Activated T-cell treated with anti-CD3 and anti-CD28 coated beads, Interleukin-2, amount 50 U/mL, for 72 hours (primary cell): ENCODE results near the gene RANBP3L. TPM values are rescaled to one million over a fixed set of nuclear protein-coding genes. Genes with fewer than 3 reads are reported as not detected.

Source experiments
- ATAC-seq, 2 donors: fragments of 150-1000 bp; cut with Tn5 transposase; replicated peaks in 1 of 2; 2 replicates each; pipeline ENCODE4 v1.10.0; 2021; ENCODE audit warnings: moderate library complexity in 2 of 2, mild to moderate bottlenecking in 1 of 2
- DNase-seq, 2 donors: peaks; one replicate each; pipeline ENCODE4 v3.0.0; 2021 to 2022; ENCODE audit warnings: mixed read lengths in 1 of 2
- H3K27ac Mint-ChIP-seq: one replicate; pipeline ENCODE4 v1.8.0; 2022; ENCODE audit warnings: mild to moderate bottlenecking, moderate library complexity, mixed read lengths
- H3K27me3 Mint-ChIP-seq: one replicate; pipeline ENCODE4 v1.8.0; 2022; ENCODE audit warnings: low read depth, mixed read lengths
- H3K36me3 Mint-ChIP-seq, 2 donors: one replicate each; pipeline ENCODE4 v1.8.0; 2022; ENCODE audit warnings: mixed read lengths in 2 of 2, mild to moderate bottlenecking in 1 of 2; ENCODE audit not compliant: insufficient read depth in 2 of 2
- H3K4me1 Mint-ChIP-seq: one replicate; pipeline ENCODE4 v1.8.0; 2022; ENCODE audit warnings: low read depth, mixed read lengths
- H3K4me3 Mint-ChIP-seq, 2 donors: one replicate each; pipeline ENCODE4 v1.8.0; 2022; ENCODE audit warnings: mild to moderate bottlenecking in 2 of 2, mixed read lengths in 2 of 2, moderate library complexity in 2 of 2
- H3K9me3 Mint-ChIP-seq, 2 donors: one replicate each; pipeline ENCODE4 v1.8.0; 2022; ENCODE audit warnings: mixed read lengths in 2 of 2
- total RNA-seq, 2 donors: library from RNA; stranded (reverse); gene quantifications; one replicate each; pipeline ENCODE4 v1.2.3, GENCODE V29; 2022

The RANBP3L gene
- total RNA-seq, 2 donors from 2014 or later: 0.35 TPM; not detected in 1

DNA sequence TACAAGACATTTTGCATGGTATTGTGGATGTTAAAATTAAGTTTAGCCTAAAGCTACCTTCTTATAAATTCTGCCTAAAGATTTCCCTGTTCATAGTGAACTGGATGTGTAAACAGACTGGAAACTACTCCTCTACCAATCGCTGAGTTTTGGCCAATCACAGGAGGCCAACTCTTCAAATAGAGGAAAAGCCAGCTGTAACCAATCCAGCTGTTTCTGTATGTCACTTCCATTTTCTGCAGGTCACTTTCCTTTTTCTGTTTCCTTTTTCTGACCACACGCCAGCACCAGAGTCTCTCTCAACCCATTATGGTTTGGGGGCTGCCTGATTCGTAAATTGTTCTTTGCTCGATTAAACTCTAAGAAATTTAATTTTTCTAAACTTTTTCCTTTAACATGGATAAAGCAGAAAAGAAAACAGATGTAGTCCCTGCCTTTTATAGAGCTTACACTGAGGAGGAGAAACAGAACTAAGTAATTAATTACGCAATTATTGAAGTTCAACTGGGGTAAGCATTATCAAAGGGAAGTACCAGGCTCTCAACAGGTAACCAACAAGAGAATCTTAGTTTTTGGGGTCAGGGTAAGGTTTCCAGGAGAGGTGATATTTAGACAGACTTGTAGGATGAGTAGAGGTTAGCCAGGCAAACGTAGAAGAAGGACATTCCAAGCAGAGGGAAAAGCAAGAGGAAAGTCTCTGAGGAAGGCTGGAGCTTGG, 27.7 kb downstream of the RANBP3L start:
- no peaks in the 10 kb centered on the region for H3K27me3 Mint-ChIP-seq

DNA sequence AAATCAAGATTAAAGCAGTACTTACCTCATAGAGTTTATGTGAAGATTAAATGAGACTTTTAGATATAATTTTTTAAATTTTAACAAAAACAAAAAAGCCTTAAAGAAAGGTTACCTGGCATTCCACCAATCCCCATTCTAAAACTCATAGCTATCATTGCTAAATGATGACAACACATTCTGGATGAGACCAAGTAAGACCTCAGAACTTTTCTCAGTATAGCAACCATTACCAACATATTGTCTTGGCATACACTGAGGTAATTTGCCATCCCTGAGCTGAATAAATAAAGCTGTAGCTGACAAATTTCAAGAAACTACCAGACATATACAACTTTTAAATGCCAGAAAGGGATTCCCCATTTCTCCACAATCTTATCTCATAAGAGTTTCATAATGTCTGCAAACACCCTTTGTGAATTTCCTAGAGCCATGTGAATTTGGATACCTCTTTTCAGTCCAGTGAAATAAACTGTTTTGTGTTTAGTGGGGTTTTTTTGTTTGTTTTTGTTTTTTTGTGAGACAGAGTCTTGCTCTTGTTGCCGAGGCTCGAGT, 29.5 kb downstream of the RANBP3L start:
- H3K27me3 Mint-ChIP-seq: no peaks in the 10 kb centered on the region
- DNase-seq: no peak
- H3K4me1 Mint-ChIP-seq: no peaks in the 10 kb centered on the region
- no peaks in the 10 kb centered on the region for H3K9me3 Mint-ChIP-seq
- H3K4me3 Mint-ChIP-seq: no peak overlapping the region
- H3K36me3 Mint-ChIP-seq: no peaks in the 10 kb centered on the region
- no peak overlapping the region for H3K27ac Mint-ChIP-seq
- ATAC-seq: no peak

More for the DNA sequence above, 27.7 kb downstream of the RANBP3L start:
- Mint-ChIP-seq H3K36me3 (no peaks in the 10 kb centered on the region), H3K27ac (no peak overlapping the region), H3K4me1 (peaks cover 6% of the 10 kb centered on the region), H3K9me3 (no peaks in the 10 kb centered on the region), H3K4me3 (no peak overlapping the region)
- no peak for ATAC-seq
- DNase-seq: no peak

DNA sequence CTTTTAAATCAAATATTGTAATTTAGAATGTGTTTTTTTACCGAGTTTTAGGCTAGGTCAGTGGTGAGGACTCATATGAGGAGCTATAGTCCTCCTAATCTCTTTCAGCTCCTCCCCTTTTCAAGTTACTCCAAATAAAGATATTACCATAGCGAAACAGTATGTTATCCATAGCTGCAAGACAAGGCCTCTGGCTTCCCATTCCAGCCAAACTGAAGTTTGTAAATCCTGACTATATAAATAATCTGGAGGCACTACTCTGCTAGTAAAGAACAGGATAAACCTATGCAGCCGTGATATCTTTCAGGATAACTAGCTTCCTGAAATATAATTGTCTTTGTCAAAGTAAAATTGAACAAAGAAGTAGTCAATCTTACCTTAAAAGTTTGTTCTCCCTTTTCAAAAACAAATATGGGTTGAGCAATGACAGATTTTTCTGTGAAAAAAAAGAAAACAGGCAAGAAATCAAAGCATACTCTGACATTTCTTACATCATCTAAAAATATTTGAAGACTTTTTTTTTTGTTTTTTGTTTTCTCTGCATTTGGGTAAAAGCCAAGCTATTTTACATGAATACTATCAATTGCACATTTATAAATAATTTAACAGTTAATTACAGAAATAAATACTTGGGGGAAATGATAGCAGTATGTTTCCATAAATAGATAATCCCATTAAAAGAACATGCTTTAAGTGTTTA, 30.7 kb downstream of the RANBP3L start:
- no peak overlapping the region for H3K4me3 Mint-ChIP-seq
- no peak for DNase-seq
- H3K27me3 Mint-ChIP-seq: no peaks in the 10 kb centered on the region
- ATAC-seq: no peak
- no peaks in the 10 kb centered on the region for H3K36me3 Mint-ChIP-seq
- H3K9me3 Mint-ChIP-seq: no peaks in the 10 kb centered on the region
- H3K27ac Mint-ChIP-seq: no peak overlapping the region
- no peaks in the 10 kb centered on the region for H3K4me1 Mint-ChIP-seq

DNA sequence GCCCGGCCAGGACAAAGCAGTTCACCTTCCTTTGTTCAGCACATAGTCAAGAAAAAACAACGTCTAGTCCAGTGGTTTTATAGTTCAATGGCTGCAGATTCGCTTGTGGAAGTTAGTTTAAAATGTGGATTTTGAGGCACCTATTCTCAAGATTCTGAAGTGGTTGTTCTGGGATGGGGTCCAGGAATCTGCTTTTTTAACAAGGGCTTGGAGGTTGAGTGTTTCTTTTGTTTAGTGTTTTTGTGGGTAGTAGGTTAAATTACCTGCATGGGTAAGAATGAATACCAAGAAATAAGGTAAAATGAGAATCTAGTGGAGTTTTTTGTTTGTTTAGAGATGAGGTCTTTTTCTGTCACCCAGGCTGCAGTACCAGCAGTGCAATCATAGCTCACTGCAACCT, 31.5 kb downstream of the RANBP3L start:
- H3K4me1 Mint-ChIP-seq: no peaks in the 10 kb centered on the region
- H3K9me3 Mint-ChIP-seq: no peaks in the 10 kb centered on the region
- no peak for DNase-seq
- no peaks in the 10 kb centered on the region for H3K27me3 Mint-ChIP-seq
- H3K36me3 Mint-ChIP-seq: no peaks in the 10 kb centered on the region
- H3K27ac Mint-ChIP-seq: no peak overlapping the region
- H3K4me3 Mint-ChIP-seq: no peak overlapping the region
- ATAC-seq: no peak

DNA sequence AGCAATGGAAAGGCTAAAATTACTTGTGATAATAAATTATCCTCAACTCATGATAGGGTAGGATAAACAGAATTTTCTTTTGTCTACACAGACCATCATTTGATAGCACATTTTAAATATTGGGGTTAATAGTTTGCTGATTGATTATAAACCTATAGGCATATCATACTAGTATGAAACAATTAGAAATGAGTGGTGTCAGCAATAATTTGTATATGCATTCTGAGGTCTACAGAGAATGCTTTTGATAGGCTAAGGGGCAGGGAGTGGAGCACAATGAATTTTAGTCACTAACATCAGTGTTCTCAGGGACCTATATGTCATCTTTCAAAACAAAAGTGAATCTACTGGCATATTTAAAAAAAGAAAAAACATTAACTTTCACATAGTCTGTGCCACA, 32.2 kb downstream of the RANBP3L start:
- Mint-ChIP-seq H3K4me3 (no peak overlapping the region), H3K27me3 (no peaks in the 10 kb centered on the region), H3K9me3 (no peaks in the 10 kb centered on the region), H3K36me3 (no peaks in the 10 kb centered on the region), H3K4me1 (no peaks in the 10 kb centered on the region), H3K27ac (no peak overlapping the region)
- ATAC-seq (no peak), DNase-seq (no peak)

DNA sequence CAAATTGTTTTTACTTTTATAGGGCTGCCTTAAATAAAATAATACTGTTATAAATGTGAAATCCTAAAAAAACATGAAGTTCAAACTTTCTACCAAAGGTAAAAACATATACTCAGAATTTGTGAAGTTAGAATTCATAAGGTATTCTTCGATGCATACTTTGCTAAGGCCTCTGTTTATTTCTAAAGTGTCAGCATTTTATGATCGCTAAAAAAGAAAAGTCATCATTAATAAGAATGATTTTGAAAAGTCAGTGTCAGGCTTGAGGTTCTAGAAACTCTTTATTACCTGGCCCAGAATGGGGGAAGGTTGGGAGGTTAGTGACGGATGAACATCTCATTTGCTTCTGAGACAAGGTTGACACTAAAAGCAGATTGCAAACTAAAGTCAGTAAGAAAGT, 33.8 kb downstream of the RANBP3L start:
- Mint-ChIP-seq H3K4me3 (no peak overlapping the region), H3K27ac (no peak overlapping the region), H3K9me3 (no peaks in the 10 kb centered on the region), H3K36me3 (no peaks in the 10 kb centered on the region), H3K4me1 (no peaks in the 10 kb centered on the region), H3K27me3 (no peaks in the 10 kb centered on the region)
- no peak for ATAC-seq
- DNase-seq: no peak

DNA sequence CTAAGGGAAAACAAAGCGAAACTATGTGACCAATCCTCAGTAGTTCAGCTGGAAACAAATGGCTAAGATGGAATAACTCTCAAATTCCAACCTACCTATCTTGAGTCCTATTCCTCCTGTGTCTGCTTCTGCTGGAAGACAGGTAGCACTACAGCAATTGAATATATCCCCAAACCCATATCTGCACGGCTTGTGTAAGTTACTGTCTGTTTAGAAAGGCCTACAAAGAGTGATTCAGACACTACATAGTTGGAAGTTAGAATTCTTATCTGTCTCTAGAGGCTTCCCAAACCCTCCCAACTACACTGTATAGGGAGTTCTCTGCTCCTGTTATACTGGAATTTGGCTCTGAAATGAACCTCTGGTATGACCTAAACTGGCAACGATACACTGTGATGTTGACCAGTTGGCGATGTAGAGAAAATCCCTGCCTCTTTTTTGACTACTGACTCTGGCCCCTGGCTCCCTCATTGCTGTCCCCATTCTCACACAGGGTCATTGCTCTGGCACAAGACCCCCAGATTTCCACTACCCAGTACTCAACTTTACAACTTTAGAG, 37.4 kb downstream of the RANBP3L start:
- no peaks in the 10 kb centered on the region for H3K4me1 Mint-ChIP-seq
- no peak overlapping the region for H3K4me3 Mint-ChIP-seq
- no peaks in the 10 kb centered on the region for H3K27me3 Mint-ChIP-seq
- H3K27ac Mint-ChIP-seq: no peak overlapping the region
- no peak for ATAC-seq
- H3K36me3 Mint-ChIP-seq: no peaks in the 10 kb centered on the region
- no peak for DNase-seq
- no peaks in the 10 kb centered on the region for H3K9me3 Mint-ChIP-seq

DNA sequence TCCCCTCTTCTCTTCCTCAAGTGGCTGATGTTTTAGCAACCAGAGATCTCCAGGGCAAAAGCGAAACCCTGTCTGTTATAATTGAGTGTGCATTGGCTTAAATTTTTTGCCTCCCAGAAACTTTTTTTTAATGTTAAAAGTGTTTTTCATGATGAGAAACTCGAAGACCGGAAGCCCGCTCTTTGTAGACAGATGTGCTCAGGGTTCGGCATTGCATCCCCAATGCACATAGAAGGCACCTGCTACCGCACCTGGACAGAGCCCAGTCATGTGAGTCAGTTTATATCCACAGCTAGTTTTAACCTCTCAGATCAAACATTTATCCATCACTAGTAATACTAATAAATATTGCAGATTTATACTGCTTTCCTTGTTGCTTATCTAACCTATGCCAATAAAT, 40.5 kb downstream of the RANBP3L start:
- Mint-ChIP-seq H3K36me3 (no peaks in the 10 kb centered on the region), H3K27me3 (no peaks in the 10 kb centered on the region), H3K9me3 (no peaks in the 10 kb centered on the region), H3K27ac (no peak overlapping the region), H3K4me3 (no peak overlapping the region), H3K4me1 (no peaks in the 10 kb centered on the region)
- no peak for DNase-seq
- ATAC-seq: no peak

DNA sequence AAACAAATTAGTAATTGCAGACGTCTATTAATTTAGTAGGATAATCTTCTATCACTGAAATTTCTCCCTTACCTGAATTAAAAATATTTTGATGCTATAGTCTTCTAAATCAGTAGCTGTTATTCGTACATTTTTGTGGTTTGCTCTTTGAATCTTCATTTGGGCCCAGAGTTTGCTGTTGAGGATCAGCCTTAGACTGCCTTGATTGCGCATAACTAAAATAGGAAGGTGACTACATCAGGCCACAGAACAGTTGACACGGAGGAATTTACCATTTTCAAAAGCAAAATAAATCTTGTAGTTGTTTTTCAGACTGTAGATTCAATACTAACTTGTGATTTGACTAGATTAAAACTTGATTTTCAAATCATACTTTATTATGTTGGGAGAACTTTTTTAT, 48.1 kb downstream of the RANBP3L start:
- ATAC-seq: no peak
- no peak for DNase-seq
- Mint-ChIP-seq H3K4me3 (no peak overlapping the region), H3K9me3 (no peaks in the 10 kb centered on the region), H3K36me3 (no peaks in the 10 kb centered on the region), H3K27ac (no peak overlapping the region), H3K27me3 (no peaks in the 10 kb centered on the region), H3K4me1 (no peaks in the 10 kb centered on the region)

DNA sequence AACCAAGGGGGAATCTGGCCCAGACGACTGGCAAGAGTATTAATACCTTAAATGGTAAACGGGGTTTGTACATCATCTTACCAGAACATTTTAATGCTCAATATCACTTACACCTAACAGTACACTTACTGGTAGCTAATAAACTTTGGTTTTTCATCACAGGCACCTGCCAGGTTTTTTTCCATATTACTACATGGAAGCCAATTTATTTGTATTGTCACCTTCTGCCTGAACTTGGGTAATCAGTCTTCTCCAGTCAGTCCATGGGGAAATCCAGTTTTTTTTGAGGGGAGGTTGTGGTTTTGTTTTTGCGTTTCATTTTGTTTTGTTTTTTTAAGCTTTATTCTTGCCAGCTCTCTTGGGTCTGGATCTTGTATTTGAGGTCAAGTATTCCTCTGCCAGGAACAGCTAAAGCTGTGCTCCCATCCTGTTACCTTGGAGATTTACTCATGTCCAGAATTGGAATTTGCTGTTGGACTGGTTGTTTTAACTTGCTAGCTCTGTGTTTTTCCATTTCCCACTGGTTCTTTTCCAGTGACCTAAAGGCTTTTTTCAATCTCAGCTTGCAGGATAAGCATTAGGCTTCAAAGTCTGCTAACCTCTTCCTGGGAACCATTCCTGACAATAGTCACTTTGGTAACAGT, 48.9 kb downstream of the RANBP3L start:
- Mint-ChIP-seq H3K36me3 (no peaks in the 10 kb centered on the region), H3K9me3 (no peaks in the 10 kb centered on the region), H3K27ac (no peak overlapping the region), H3K27me3 (no peaks in the 10 kb centered on the region), H3K4me1 (no peaks in the 10 kb centered on the region), H3K4me3 (no peak overlapping the region)
- DNase-seq: no peak
- ATAC-seq: no peak

DNA sequence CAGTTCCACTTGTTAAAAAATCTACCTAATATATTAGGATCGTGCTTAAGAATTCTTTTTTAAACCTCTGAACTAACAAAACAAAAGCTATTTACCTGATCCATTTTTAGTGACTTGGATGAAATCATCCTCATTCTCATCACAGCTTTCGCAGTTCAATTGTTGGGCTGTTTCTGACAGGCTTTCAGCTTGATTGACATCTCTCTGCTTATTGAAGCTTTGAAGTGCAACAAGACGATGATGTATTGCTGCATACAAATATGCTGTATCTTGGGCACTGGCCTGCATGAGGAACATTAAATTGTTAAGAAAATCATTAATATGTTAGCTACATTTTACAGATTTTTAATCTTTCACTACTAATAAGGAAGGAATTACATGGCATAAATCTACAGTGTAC, 50.5 kb downstream of the RANBP3L start:
- no peaks in the 10 kb centered on the region for H3K36me3 Mint-ChIP-seq
- H3K4me1 Mint-ChIP-seq: no peaks in the 10 kb centered on the region
- H3K9me3 Mint-ChIP-seq: no peaks in the 10 kb centered on the region
- ATAC-seq: no peak
- no peak overlapping the region for H3K27ac Mint-ChIP-seq
- H3K4me3 Mint-ChIP-seq: no peak overlapping the region
- DNase-seq: no peak
- no peaks in the 10 kb centered on the region for H3K27me3 Mint-ChIP-seq

DNA sequence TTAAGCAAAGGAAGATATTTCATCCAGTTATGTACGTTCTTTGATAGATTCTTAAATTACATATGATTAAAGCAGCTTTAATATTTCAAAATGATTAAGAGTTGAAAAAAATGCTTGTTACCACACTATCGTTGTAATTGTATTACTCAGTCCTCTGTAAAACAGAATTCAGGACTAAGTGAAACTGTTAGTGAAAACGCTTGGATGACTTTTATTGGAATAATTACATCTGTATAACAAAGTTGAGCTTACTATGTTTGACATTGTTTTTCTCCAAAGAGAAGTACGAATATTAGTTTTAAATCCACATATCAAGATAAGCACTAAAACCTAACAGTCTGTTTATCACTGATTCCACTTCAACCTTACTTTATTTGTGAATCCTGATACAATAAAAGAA, 51.3 kb downstream of the RANBP3L start:
- no peak overlapping the region for H3K4me3 Mint-ChIP-seq
- no peaks in the 10 kb centered on the region for H3K4me1 Mint-ChIP-seq
- no peak for ATAC-seq

More for the DNA sequence above, 51.3 kb downstream of the RANBP3L start:
- DNase-seq: no peak
- Mint-ChIP-seq H3K36me3 (no peaks in the 10 kb centered on the region), H3K27me3 (no peaks in the 10 kb centered on the region), H3K9me3 (no peaks in the 10 kb centered on the region), H3K27ac (no peak overlapping the region)
